ENCODE data around the gene SLC25A1.
A peak's percentile ranks its signal among the peaks of the same experiment; 100 is the strongest.
"Not testable (repeated sequence)": the region's sequence is repeated elsewhere in the genome, so short reads cannot be mapped to it uniquely, and the experiment has no call there.

The SLC25A1 gene

GRCh38 chr22:19158649-19159048 is 19.9 kb downstream of the SLC25A1 start:
- DNase-seq, result not testable (repeated sequence)

DNA sequence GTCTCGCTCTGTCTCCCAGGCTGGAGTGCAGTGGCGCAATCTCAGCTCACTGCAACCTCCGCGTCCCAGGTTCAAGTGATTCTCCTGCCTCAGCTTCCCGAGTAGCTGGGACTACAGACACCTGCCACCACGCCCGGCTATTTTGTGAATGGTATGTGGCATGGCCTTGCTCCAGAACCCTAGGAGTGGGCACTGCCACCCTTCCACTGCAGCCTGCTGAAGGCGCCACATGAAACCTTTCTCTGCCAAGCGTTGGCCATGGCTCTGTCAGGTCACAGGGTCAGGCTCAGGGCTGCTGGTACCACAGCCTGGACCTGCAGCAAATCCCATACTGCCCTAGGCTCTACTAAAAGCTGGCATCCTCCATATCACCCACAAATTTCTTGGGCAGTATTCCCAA is 22.4 kb downstream of the SLC25A1 start:
- not testable (repeated sequence) for DNase-seq

GRCh38 chr22:19152942-19153883 is 25.3 kb downstream of the SLC25A1 start:
- no peak for DNase-seq

DNA sequence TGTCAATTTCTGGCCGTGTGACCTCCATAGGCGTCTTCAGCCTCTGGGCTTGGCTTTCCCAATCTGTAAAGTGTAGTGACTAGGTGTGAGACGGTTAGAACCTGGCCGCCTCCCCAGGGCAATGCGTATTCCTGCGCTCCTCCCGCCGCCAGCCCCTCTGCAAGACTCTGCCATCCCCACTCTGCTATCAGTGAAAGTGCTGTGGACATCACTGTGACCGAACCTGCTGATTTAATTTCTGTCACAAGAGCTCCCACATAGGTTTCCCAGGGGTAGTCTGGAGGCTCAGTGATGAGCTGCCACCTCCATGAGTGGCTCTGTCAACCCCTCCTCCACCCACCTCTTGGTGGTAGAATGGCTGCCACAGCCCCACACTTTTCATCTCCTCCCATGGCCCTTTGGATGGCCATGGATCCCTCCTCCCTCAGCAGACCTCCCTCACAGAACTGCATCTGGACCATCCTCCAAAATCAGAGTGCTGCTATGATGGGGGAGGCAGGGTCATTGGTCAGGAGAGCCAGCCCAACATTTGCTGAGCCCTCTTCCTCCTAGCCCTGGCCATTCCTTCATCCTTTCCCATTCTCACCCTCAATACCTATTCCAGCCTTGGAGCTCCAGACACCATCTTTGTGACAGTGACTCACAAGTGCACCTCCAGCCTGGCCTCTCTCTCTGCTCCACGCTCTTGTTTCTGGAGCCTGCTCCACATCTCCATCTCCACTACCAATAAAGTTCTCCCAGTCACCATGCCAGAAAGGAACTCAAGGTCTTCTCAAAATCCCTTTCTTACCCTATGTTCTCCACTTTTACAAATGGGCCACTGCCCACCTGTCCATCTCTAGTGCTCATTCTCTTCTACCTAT is 27.0 kb downstream of the SLC25A1 start:
- no peak for DNase-seq

- DNase-seq, result no peak
Observed at GRCh38 chr22:19150482-19151328, 27.8 kb downstream of the SLC25A1 start.

DNA sequence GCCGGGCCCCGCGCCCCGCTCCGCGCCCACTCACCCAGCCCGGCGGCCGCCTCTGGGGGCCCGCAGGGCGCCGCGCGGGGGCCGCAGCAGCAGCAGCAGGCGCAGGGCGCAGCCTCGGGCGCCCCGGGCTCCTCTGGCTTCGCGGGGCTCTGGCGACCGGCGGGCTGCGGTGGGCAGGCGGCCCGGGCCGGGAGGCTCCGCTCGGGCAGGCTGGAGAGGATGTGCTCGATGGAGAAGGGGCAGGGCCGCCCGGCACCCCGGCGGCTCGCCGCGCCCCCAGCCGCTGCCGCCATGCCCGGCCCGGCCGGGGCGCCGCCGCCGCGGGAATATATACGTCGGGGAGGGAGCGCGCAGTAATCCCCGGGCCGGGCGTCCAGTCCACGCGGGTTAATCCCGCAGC is 28.5 kb downstream of the SLC25A1 start, which contains the start of gene GSC2:
GSC2 (minus strand) TSS at position 302 of the 400 bp plus-strand sequence; CDS start at position 293, 9 bp downstream.
- DNase-seq, result no peak

DNA sequence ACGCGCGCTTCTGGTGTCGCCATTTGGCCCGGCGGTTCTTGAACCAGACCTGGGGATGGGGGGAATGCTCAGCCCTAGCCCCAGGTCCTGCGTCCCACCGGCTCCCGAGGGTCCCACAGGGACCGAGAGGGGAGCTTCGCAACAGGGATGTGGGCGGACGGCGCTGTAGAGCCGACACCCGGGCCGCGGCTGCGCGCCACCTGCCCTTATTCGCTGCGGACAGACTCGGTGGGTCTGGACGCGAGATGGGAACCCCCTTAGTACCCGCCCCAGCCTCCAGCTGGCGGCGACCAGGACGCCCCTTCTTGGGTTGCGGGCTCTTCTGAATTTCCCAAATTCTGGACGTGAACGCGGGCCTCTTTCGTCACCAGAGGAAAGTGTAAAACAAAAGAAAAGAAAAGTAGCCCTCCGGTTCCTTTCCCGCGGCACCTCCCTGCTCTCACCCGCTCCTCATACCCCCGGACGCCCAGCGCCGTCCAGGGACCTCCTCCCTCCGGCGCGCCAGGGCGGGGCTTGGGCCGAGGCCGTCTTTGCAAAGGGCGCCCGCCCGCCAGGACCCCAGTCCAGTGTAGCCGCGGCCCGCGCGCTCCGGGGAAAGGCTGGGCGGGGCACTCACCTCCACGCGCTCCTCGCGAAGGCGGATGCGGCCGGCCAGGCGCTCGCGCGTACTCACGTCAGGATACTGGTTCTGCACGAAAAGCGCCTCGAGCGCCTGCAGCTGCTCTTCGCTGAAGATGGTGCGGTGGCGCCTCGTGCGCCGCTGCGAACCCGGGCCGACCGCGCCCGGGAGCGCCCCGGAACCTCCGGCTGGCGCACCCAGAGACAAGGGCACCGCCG is 29.3 kb downstream of the SLC25A1 start:
- peak; percentile 64 for DNase-seq

- DNase-seq, result no peak
Observed at GRCh38 chr22:19148417-19149046, 30.0 kb downstream of the SLC25A1 start.

DNA sequence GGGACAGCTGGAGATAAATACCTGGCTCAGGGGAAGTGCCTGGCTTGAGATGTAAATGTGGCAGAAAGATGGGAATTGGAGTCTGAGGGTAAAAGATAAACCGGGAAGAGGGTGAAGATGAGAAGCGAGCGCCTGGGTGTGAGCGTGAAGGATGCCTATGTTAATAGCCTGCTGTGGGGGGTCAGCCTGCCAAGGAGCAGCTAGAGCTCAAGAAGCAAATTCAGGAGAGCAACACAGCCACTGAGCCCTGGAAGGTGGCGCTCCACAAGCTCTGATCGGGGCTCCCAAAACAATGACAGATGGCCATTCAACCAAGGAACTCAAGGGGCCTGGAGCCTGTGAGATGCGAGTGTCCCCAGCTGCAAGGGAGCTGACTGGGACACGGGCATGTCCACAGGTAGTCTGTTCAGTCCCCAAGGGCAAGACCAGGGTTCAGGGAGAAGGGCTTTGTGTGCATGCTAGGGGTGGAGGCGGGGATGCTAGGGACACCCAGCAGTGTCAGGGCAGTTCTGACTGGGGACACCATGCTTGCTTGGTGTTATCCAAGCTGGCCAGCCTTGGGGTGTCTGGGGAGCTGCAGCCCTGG is 31.2 kb downstream of the SLC25A1 start:
- no peak for DNase-seq

DNA sequence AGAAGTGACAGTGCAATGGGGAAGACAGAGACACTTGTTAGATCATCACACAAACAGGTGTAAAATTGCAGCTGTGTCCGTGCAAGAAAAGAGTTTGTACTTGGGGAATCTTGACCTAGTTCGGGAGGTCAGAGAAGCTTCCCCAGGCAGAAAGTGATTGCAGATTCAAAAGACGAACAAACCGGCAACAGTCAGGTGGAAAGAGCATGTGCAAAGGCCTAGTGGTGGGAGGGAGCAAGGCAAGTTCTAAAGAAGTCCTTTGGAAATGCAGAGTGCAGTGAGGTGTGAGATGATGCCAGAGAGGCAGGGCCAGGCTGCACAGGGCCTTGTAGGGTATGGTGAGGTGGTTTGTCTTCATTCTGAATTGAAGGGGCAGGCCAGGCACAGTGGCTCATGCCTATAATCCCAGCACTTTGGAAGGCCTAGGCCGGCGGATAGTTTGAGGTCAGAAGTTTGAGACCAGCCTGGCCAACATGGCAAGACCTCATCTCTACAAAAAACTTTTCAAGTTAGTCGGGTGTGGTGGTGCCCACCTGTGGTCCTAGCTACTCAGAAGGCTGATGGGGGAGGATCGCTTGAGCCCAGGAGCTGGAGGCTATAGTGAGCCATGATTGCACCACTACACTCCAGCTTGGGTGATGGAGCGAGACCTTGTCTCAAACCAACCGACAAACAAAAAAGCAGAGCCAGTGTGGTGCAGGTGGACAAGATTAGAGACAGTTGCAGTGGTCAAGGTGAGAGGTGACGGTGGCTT is 32.1 kb downstream of the SLC25A1 start:
- no peak for DNase-seq

DNA sequence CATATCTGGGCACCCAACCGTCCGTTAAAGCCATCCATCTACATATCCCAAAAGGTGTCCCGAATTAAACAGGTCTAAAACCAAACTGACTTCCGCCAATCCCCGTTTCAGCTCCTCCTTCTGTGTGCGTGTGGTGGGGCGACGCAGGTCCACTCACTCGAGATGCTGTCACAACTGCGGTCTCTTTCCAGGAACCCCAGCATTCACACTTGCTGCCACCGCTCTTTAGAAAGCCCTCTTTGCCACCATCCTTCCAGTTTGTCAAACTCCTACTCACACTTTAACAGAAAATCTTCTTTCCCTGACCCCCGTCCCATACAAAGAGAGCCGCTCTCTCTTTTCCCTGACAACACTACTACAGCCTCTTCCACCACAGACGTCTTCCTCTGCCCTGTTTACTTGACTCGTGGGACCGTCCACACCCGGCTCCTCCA is 34.6 kb downstream of the SLC25A1 start:
- peak; percentile 54 for DNase-seq

DNA sequence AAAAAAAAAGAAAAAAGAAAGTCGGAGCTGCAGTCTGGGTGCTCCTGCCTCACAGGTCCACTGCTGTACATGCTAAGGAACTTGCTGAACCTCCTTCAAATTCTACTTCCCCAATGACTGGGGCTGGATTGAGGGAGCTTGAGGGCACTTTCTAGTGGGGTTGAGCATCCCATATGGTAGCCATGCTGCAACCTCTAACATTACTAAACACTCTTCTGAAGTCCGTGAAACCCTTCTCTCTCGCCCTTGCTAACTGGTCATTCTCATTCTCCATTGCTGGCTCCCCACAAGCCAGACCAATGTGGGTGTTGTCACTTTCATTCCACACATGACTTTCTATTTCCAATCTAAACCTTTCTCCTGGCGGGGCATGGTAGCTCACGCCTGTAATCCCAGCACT is 35.3 kb downstream of the SLC25A1 start:
- no peak for DNase-seq

- no peak for DNase-seq
Observed at GRCh38 chr22:19142394-19142793, 36.1 kb downstream of the SLC25A1 start.

- DNase-seq, result no peak
Observed at GRCh38 chr22:19139974-19140373, 38.6 kb downstream of the SLC25A1 start.

DNA sequence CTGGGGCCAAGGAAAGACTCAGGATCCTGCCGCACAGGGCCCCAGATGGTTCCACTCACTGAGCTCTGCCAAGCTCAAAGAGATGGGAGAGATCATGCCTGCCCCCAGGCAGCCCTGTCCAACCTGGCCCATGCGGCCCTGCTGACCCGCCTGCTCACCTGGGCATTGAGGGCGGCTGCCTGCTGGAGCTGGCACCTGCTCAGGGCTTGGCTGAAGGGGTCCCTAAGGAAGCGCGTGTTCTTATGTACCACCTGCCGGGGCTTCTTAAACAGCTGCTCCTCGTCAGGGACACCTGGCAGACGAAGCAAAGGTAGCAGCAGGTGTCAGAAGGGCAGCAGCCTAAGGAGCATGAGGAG is 39.6 kb downstream of the SLC25A1 start:
- no peak for DNase-seq

GRCh38 chr22:19138217-19139000 is 40.1 kb downstream of the SLC25A1 start:
- DNase-seq, result no peak

GRCh38 chr22:19137384-19138216 is 40.9 kb downstream of the SLC25A1 start:
- DNase-seq, result no peak

GRCh38 chr22:19136915-19137314 is 41.6 kb downstream of the SLC25A1 start:
- DNase-seq, result no peak
